ENCODE data around the gene GNA15. TPM values are rescaled to one million over a fixed set of nuclear protein-coding genes. Genes with fewer than 3 reads are reported as not detected.

Gene GNA15
- total and polyA plus RNA-seq, 2 of the 8 experiments (the other 6 are each of a cell fraction or from before 2014, with no cell fraction given): 0.26 to 0.45 TPM

DNA sequence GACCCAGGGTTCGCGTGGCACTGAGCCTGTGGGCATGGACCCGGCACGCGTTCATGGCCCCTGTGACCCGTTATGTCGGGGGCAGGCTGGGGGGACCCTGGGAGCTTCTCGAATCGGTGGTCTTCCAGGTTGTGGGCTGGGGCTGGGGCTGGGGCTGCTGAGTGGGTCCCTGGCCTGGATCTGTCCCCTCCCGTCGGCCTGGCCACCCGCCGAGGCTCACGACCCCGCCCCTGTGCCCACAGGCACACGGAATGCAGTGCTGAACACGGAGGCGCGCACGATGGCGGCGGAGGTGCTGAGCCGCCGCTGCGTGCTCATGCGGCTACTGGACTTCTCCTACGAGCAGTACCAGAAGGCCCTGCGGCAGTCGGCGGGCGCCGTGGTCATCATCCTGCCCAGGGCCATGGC, 56.4 kb downstream of the GNA15 start:
- no peak overlapping the region for H3K23ac ChIP-seq (ENCODE audit: insufficient read length)
- no peak overlapping the region for H3K27ac ChIP-seq (ENCODE audit: low read depth, low read length)
- no peaks in the 10 kb centered on the region for H3K23me2 ChIP-seq (ENCODE audit: low read depth, low read length)
- H2BK15ac ChIP-seq (ENCODE audit: low read length): no peak overlapping the region
- H3K18ac ChIP-seq (ENCODE audit: extremely low read depth, low read length): no peak overlapping the region
- no peak overlapping the region for H3K56ac ChIP-seq (replicated peaks; ENCODE audit: insufficient read length, low read depth, low read length)
- peaks cover 31% of the 10 kb centered on the region for H3K79me1 ChIP-seq (ENCODE audit: low read depth, low read length)
- no peak overlapping the region for H3K4me3 ChIP-seq (ENCODE audit: extremely low read depth in 1 of 4, insufficient read depth in 2 of 4, low read depth in 3 of 4, low read length in 4 of 4)
- no peak overlapping the region for H2BK20ac ChIP-seq (ENCODE audit: low read length)
- TF ChIP-seq PHF8 (conservative IDR thresholded peaks at IDR 0.05; ENCODE audit: low read depth, low read length) (no peak), CBX8 (IDR thresholded peaks at IDR 0.05; ENCODE audit: borderline replicate concordance, low read depth, low read length) (no peak), JUND (IDR thresholded peaks at IDR 0.05; ENCODE audit: low read length) (no peak), HDAC6 (IDR thresholded peaks at IDR 0.05; ENCODE audit: low read depth, low read length) (no peak), KDM5A (IDR thresholded peaks at IDR 0.05; ENCODE audit: low read length) (no peak), GABPA (IDR thresholded peaks at IDR 0.05; ENCODE audit: borderline replicate concordance, insufficient read depth, low read length) (no peak)
- TF ChIP-seq, protein P1, sequence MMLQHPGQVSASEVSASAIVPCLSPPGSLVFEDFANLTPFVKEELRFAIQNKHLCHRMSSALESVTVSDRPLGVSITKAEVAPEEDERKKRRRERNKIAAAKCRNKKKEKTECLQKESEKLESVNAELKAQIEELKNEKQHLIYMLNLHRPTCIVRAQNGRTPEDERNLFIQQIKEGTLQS (IDR thresholded peaks at IDR 0.05; ENCODE audit: insufficient read depth, low read depth, low read length): no peak
- H3K4ac ChIP-seq (replicated peaks; ENCODE audit: insufficient read length, low read depth, low read length): no peak overlapping the region
- CTCF ChIA-PET (ENCODE audit: partially characterized antibody): interaction anchor here (2.6 kb wide), 1 partner anchor 15 kb away, joined by 5 read pairs; no protein-coding TSS in a partner anchor
- H3K14ac ChIP-seq (ENCODE audit: insufficient read length): no peak overlapping the region
- H3K27me3 ChIP-seq (replicated peaks in 1 of 4; ENCODE audit: control insufficient read depth in 3 of 4, extremely low read depth in 1 of 4, insufficient read depth in 3 of 4, low read length in 3 of 4): no peaks in the 10 kb centered on the region
- no peak overlapping the region for H4K91ac ChIP-seq (replicated peaks; ENCODE audit: insufficient read length, low read length)
- 96% methylated on average over 29 of the region's 32 CpGs; no CpG with 5 or more reads in 1 of the 2 experiments for WGBS, 2 experiments (ENCODE audit: extremely low coverage in 1 of 2, insufficient coverage in 1 of 2, insufficient read length in 1 of 2, insufficient replicate concordance in 2 of 2, low coverage in 1 of 2, low lambda C conversion rate in 2 of 2, missing lambda C conversion rate in 1 of 2)
- no peak overlapping the region for H3K9ac ChIP-seq (replicated peaks in 1 of 4; ENCODE audit: extremely low read depth in 1 of 4, low read depth in 3 of 4, low read length in 3 of 4)
- POLR2A ChIA-PET (ENCODE audit: partially characterized antibody): no interaction called here
- no peaks in the 10 kb centered on the region for H3K9me3 ChIP-seq (ENCODE audit: insufficient read depth in 2 of 2, low read depth in 1 of 2, low read length in 1 of 2)
- no peak overlapping the region for H4K5ac ChIP-seq (ENCODE audit: insufficient read length, low read depth, low read length)
- no peak for DNase-seq (ENCODE audit: low read depth in 1 of 2, low spot score in 2 of 2)
- H4K20me1 ChIP-seq (replicated peaks in 1 of 2; ENCODE audit: control insufficient read depth in 1 of 2, insufficient read depth in 2 of 2, low read length in 2 of 2): peaks cover 27 to 40% of the 10 kb centered on the region in 2 experiments
- no peak overlapping the region for H3K4me2 ChIP-seq (ENCODE audit: insufficient read depth in 1 of 2, low read depth in 2 of 2, low read length in 2 of 2)
- H3K79me2 ChIP-seq (ENCODE audit: control insufficient read depth in 1 of 2, insufficient read depth in 2 of 2, low read length in 2 of 2): peaks cover under 1 to 53% of the 10 kb centered on the region in 2 experiments; a peak in 3 of 4 replicates
- H2BK120ac ChIP-seq (replicated peaks; ENCODE audit: low read depth, low read length): no peak overlapping the region
- H4K8ac ChIP-seq (ENCODE audit: extremely low read depth, insufficient read depth, low read length): no peak overlapping the region
- FAIRE-seq: no peak
- no peak overlapping the region for H2AFZ ChIP-seq (ENCODE audit: low read length)
- no peak overlapping the region for H2AK5ac ChIP-seq (ENCODE audit: low read depth, low read length)
- H2BK12ac ChIP-seq (ENCODE audit: low read depth, low read length): no peak overlapping the region
- H3K36me3 ChIP-seq (ENCODE audit: control insufficient read depth in 2 of 4, insufficient read depth in 4 of 4, low read length in 3 of 4): peaks cover 0 to 9% (median 6%) of the 10 kb centered on the region in 4 experiments; a peak in 3 of 8 replicates
- peaks cover 0 to 8% (median 4%) of the 10 kb centered on the region in 4 experiments; a peak in 6 of 7 replicates for H3K4me1 ChIP-seq (replicated peaks in 1 of 4; ENCODE audit: control insufficient read depth in 3 of 4, insufficient read depth in 4 of 4, low read length in 3 of 4)
- H2BK5ac ChIP-seq (ENCODE audit: low read depth, low read length): no peak overlapping the region
